ENCODE measurements around the gene LAMA4. TPM values are rescaled to one million over a fixed set of nuclear protein-coding genes. Genes with fewer than 3 reads are reported as not detected.

The LAMA4 gene
- total RNA-seq, 1 experiment from 2014 or later, result 89.9 TPM

GRCh38 chr6:112218563-112218962, 35.8 kb downstream of the LAMA4 start:
- no peaks in the 10 kb centered on the region for H3K27me3 Mint-ChIP-seq (ENCODE audit: unreplicated experiment)
- H3K4me3 Mint-ChIP-seq (ENCODE audit: low read depth, unreplicated experiment), result peak overlapping the region; percentile 14
- H3K27ac Mint-ChIP-seq (ENCODE audit: unreplicated experiment), result peak overlapping the region; percentile 82
- BruUV-seq (replicated peaks), result no TSS peak
- TF ChIP-seq, protein P1, sequence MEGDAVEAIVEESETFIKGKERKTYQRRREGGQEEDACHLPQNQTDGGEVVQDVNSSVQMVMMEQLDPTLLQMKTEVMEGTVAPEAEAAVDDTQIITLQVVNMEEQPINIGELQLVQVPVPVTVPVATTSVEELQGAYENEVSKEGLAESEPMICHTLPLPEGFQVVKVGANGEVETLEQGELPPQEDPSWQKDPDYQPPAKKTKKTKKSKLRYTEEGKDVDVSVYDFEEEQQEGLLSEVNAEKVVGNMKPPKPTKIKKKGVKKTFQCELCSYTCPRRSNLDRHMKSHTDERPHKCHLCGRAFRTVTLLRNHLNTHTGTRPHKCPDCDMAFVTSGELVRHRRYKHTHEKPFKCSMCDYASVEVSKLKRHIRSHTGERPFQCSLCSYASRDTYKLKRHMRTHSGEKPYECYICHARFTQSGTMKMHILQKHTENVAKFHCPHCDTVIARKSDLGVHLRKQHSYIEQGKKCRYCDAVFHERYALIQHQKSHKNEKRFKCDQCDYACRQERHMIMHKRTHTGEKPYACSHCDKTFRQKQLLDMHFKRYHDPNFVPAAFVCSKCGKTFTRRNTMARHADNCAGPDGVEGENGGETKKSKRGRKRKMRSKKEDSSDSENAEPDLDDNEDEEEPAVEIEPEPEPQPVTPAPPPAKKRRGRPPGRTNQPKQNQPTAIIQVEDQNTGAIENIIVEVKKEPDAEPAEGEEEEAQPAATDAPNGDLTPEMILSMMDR (IDR thresholded peaks at IDR 0.05; ENCODE audit: unreplicated experiment), result no peak
- CTCF ChIA-PET, result no interaction called here
- no peaks in the 10 kb centered on the region for H3K9me3 Mint-ChIP-seq (ENCODE audit: low read depth, unreplicated experiment)
- peak; percentile 51 for DNase-seq
- intact Hi-C loops (cut with micrococcal nuclease; ENCODE audit: unreplicated experiment), result loop anchor here (5.0 kb wide), 1 partner anchor 34 kb away; the partner anchor contains the start of gene LAMA4
- H3K36me3 Mint-ChIP-seq (ENCODE audit: insufficient read depth, unreplicated experiment), result peaks cover 8% of the 10 kb centered on the region
- peaks cover 63% of the 10 kb centered on the region for H3K4me1 Mint-ChIP-seq (ENCODE audit: low read depth, unreplicated experiment)

DNA sequence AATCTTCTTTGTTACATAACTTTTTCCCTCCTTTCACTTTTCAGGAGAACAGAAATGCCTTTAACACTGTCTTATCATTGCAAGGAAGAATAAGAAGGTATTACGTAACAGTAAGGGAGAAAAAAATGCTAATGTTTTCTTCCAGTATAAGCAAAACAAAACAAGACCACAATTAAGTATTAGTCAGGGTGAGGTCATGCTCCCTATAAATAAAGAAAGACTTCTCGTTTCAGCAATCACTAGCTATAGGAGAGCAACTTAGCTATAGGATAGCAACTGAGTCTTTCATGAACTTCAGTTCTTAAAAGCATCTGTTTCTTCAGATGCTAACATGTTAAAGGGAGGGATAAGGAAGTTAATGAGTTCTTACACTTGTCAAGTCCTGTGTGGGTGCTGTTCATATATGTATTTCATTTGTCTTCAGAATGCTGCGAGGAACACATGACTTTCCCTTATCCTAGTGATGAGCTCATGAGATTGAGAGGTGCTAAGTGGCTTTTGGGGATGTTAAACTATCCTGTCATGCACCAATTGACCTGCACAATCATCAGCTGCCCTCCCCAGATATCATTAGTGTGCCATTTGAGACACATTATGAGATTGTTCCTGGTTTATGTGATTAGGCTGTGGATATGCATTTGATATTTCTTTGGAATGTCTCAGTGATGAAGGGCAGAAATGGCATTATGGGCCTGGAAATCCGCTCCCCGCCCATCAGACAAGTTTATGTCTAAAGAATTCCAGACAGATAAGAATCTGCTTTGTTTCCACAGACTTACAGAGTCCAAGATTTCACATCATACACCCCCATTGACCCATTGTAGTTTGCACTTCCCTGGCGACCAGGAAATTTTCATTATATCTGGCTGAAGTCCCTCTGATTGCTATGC, 37.5 kb downstream of the LAMA4 start:
- Mint-ChIP-seq H3K36me3 (ENCODE audit: insufficient read depth, unreplicated experiment) (peaks cover 14% of the 10 kb centered on the region), H3K27me3 (ENCODE audit: unreplicated experiment) (no peaks in the 10 kb centered on the region), H3K4me3 (ENCODE audit: low read depth, unreplicated experiment) (no peak overlapping the region), H3K4me1 (ENCODE audit: low read depth, unreplicated experiment) (peaks cover 49% of the 10 kb centered on the region), H3K27ac (ENCODE audit: unreplicated experiment) (peak overlapping the region; percentile 75), H3K9me3 (ENCODE audit: low read depth, unreplicated experiment) (no peaks in the 10 kb centered on the region)
- no TSS peak for BruUV-seq (replicated peaks)
- peak; percentile 10 for DNase-seq
- TF ChIP-seq, protein P1 (IDR thresholded peaks at IDR 0.05; ENCODE audit: unreplicated experiment), result no peak
- intact Hi-C loops (cut with micrococcal nuclease; ENCODE audit: unreplicated experiment), result loop anchor here (5.0 kb wide), 1 partner anchor 35 kb away; the partner anchor contains the start of gene LAMA4
- CTCF ChIA-PET, result interaction anchor here (1.7 kb wide), 1 partner anchor 13 kb away, joined by 4 read pairs; no protein-coding TSS in a partner anchor

GRCh38 chr6:112215488-112216284, 38.7 kb downstream of the LAMA4 start:
- no peak for DNase-seq
- CTCF ChIA-PET, result interaction anchor here (0.6 to 1.7 kb wide), 2 partner anchors 12 to 50 kb away, joined by 4 to 7 read pairs; no protein-coding TSS in a partner anchor
- H3K4me3 Mint-ChIP-seq (ENCODE audit: low read depth, unreplicated experiment), result no peak overlapping the region
- H3K27ac Mint-ChIP-seq (ENCODE audit: unreplicated experiment), result no peak overlapping the region
- no peaks in the 10 kb centered on the region for H3K9me3 Mint-ChIP-seq (ENCODE audit: low read depth, unreplicated experiment)
- BruUV-seq (replicated peaks), result no TSS peak
- no peaks in the 10 kb centered on the region for H3K27me3 Mint-ChIP-seq (ENCODE audit: unreplicated experiment)
- intact Hi-C loops (cut with micrococcal nuclease; ENCODE audit: unreplicated experiment), result loop anchor here (5.0 kb wide), 1 partner anchor 37 kb away; the partner anchor contains the start of gene LAMA4
- peaks cover 17% of the 10 kb centered on the region for H3K36me3 Mint-ChIP-seq (ENCODE audit: insufficient read depth, unreplicated experiment)
- TF ChIP-seq, protein P1 (IDR thresholded peaks at IDR 0.05; ENCODE audit: unreplicated experiment), result no peak
- H3K4me1 Mint-ChIP-seq (ENCODE audit: low read depth, unreplicated experiment), result peaks cover 55% of the 10 kb centered on the region

GRCh38 chr6:112214739-112215269, 39.6 kb downstream of the LAMA4 start:
- no peaks in the 10 kb centered on the region for H3K27me3 Mint-ChIP-seq (ENCODE audit: unreplicated experiment)
- no peaks in the 10 kb centered on the region for H3K9me3 Mint-ChIP-seq (ENCODE audit: low read depth, unreplicated experiment)
- DNase-seq, result no peak
- H3K36me3 Mint-ChIP-seq (ENCODE audit: insufficient read depth, unreplicated experiment), result peaks cover 23% of the 10 kb centered on the region
- intact Hi-C loops (cut with micrococcal nuclease; ENCODE audit: unreplicated experiment), result loop anchor here (5.0 kb wide), 1 partner anchor 37 kb away; the partner anchor contains the start of gene LAMA4
- peaks cover 57% of the 10 kb centered on the region for H3K4me1 Mint-ChIP-seq (ENCODE audit: low read depth, unreplicated experiment)
- TF ChIP-seq, protein P1 (IDR thresholded peaks at IDR 0.05; ENCODE audit: unreplicated experiment), result no peak
- H3K4me3 Mint-ChIP-seq (ENCODE audit: low read depth, unreplicated experiment), result no peak overlapping the region
- no peak overlapping the region for H3K27ac Mint-ChIP-seq (ENCODE audit: unreplicated experiment)
- CTCF ChIA-PET, result interaction anchor here (0.8 kb wide), 1 partner anchor 39 kb away, joined by 4 read pairs; no protein-coding TSS in a partner anchor
- no TSS peak for BruUV-seq (replicated peaks)
